Endothelial cell of umbilical vein (primary cell): ENCODE results near the gene THBS1. TPM values are rescaled to one million over a fixed set of nuclear protein-coding genes. Genes with fewer than 3 reads are reported as not detected.
A peak's percentile ranks its signal among the peaks of the same experiment; 100 is the strongest.

Experiments used
- BruUV-seq: library from RNA; stranded (reverse); fragments of 400-500 nt; replicated peaks from 2 replicates; lab custom pipeline; 2021; lab: Mats Ljungman, UMichigan
- CTCF ChIA-PET: fragments of 300-600, 350-600 bp; sonication (Branson Sonifier 250); formaldehyde crosslinking; loops from one replicate; lab custom pipeline; 2021; ENCODE audit warnings: antibody characterized with exemption, inconsistent platforms; lab: Charles Lee
- POLR2A ChIA-PET: fragments of 300-600, 350-600 bp; sonication (Branson Sonifier 250); formaldehyde crosslinking; loops from one replicate; lab custom pipeline; 2021; ENCODE audit warnings: antibody characterized with exemption, inconsistent platforms; lab: Charles Lee
- DNase-seq: peaks from one replicate; pipeline ENCODE4 v3.0.0-alpha.2; 2011; ENCODE audit warnings: low read depth, low spot score
- FAIRE-seq: peaks from 2 replicates; lab custom pipeline; 2011; peaks lifted over from hg19 to GRCh38; lab: Jason Lieb, UNC
- H2AFZ ChIP-seq: 2 replicates; pipeline ENCODE4 v1.6.0; 2012; ENCODE audit warnings: low read depth, low read length, control low read depth, inconsistent platforms
- H3K27ac ChIP-seq: 2 replicates; pipeline ENCODE4 v1.5.1; 2011; ENCODE audit warnings: low read depth, mild to moderate bottlenecking, control low read depth, low read length, moderate library complexity; ENCODE audit not compliant: insufficient read depth
- H3K27me3 ChIP-seq, 2 experiments: 2 replicates each; pipeline versions ENCODE4 v1.6.0 to v1.6.1; 2011; ENCODE audit warnings: low read length in 2 of 2, mixed read lengths in 1 of 2; ENCODE audit not compliant: control insufficient read depth in 2 of 2, insufficient read depth in 2 of 2
- H3K36me3 ChIP-seq, 2 experiments: 2 replicates in 1 of 2; 3 replicates in 1 of 2; pipeline ENCODE4 v1.5.1; 2011; ENCODE audit warnings: low read length in 2 of 2, mild to moderate bottlenecking in 1 of 2, moderate library complexity in 1 of 2; ENCODE audit not compliant: control insufficient read depth in 2 of 2, insufficient read depth in 2 of 2; ENCODE audit errors: extremely low read depth in 1 of 2
- H3K4me1 ChIP-seq: 3 replicates; pipeline ENCODE4 v1.5.1; 2011; ENCODE audit warnings: mild to moderate bottlenecking, low read length; ENCODE audit not compliant: control insufficient read depth, insufficient read depth; ENCODE audit errors: extremely low read depth
- H3K4me2 ChIP-seq: 2 replicates; pipeline ENCODE4 v1.6.1; 2011; ENCODE audit warnings: low read length, control low read depth, mixed read lengths; ENCODE audit not compliant: insufficient read depth
- H3K4me3 ChIP-seq, 3 experiments: fragments of 200-600 bp in 1 of 3; sonication (generic), shearing (Covaris generic) in 1 of 3; replicated peaks in 1 of 3; 2 replicates each; pipeline ENCODE4 v1.5.1; 2011 to 2016; ENCODE audit warnings: control low read depth in 3 of 3, low read length in 3 of 3, mild to moderate bottlenecking in 2 of 3, inconsistent platforms in 1 of 3, low read depth in 1 of 3, moderate library complexity in 1 of 3; ENCODE audit not compliant: insufficient read depth in 1 of 3
- H3K79me2 ChIP-seq: 2 replicates; pipeline ENCODE4 v1.6.0; 2012; ENCODE audit warnings: low read length, inconsistent platforms; ENCODE audit not compliant: control insufficient read depth, insufficient read depth
- H3K9ac ChIP-seq: replicated peaks from 2 replicates; pipeline ENCODE3; 2011; ENCODE audit warnings: low read length, control low read depth; ENCODE audit not compliant: insufficient read depth; ENCODE audit errors: extremely low read depth
- H3K9me1 ChIP-seq: replicated peaks from 3 replicates; pipeline ENCODE4 v1.6.0; 2011; ENCODE audit warnings: mild to moderate bottlenecking, low read length; ENCODE audit not compliant: control insufficient read depth, insufficient read depth; ENCODE audit errors: extremely low read depth
- H3K9me3 ChIP-seq: replicated peaks from 2 replicates; pipeline ENCODE4 v1.5.1; 2012; ENCODE audit warnings: low read length, inconsistent platforms; ENCODE audit not compliant: control insufficient read depth, insufficient read depth
- H4K20me1 ChIP-seq: replicated peaks from 2 replicates; pipeline ENCODE3; 2011; ENCODE audit warnings: mild to moderate bottlenecking, low read length; ENCODE audit not compliant: control insufficient read depth, insufficient read depth; ENCODE audit errors: extremely low read depth
- CTCF ChIP-seq, 2 donors: IDR thresholded peaks; 1 replicate in 1 of 2; 2 replicates in 1 of 2; pipeline ENCODE4 v1.5.1; 2011; ENCODE audit warnings: low read length in 2 of 2, mild to moderate bottlenecking in 2 of 2, moderate library complexity in 2 of 2, control low read depth in 1 of 2, inconsistent platforms in 1 of 2, low read depth in 1 of 2; ENCODE audit not compliant: insufficient read depth in 1 of 2; ENCODE audit errors: extremely low read depth in 1 of 2
- EZH2 ChIP-seq: IDR thresholded peaks from 2 replicates; pipeline ENCODE4 v1.6.1; 2012; ENCODE audit warnings: borderline replicate concordance, low read depth, mild to moderate bottlenecking, moderate library complexity, low read length, inconsistent platforms; ENCODE audit not compliant: severe bottlenecking
- FOS ChIP-seq: IDR thresholded peaks from 2 replicates; pipeline ENCODE4 v1.6.1; 2011; ENCODE audit warnings: mild to moderate bottlenecking, low read length, moderate library complexity, borderline replicate concordance; ENCODE audit not compliant: insufficient read depth
- GATA2 ChIP-seq: IDR thresholded peaks from 2 replicates; pipeline ENCODE4 v1.7.0; 2011; ENCODE audit warnings: low read depth, mild to moderate bottlenecking, moderate library complexity, mixed read lengths, low read length; ENCODE audit not compliant: insufficient read length, insufficient read depth
- JUN ChIP-seq: IDR thresholded peaks from 2 replicates; pipeline ENCODE4 v1.6.1; 2011; ENCODE audit warnings: borderline replicate concordance, low read depth; ENCODE audit not compliant: insufficient read length, insufficient read depth
- MAX ChIP-seq: IDR thresholded peaks from 2 replicates; pipeline ENCODE4 v1.6.1; 2011; ENCODE audit not compliant: insufficient read depth, insufficient read length
- MYC ChIP-seq: IDR thresholded peaks from one replicate; pipeline ENCODE4 v1.6.1; 2011; ENCODE audit warnings: mild to moderate bottlenecking, low read depth, low read length
- POLR2A ChIP-seq: IDR thresholded peaks from 2 replicates; pipeline ENCODE4 v1.6.1; 2012; ENCODE audit warnings: low read depth, mild to moderate bottlenecking, control low read depth, low read length
- POLR2AphosphoS5 ChIP-seq: IDR thresholded peaks from 2 replicates; pipeline ENCODE4 v1.6.1; 2012; ENCODE audit warnings: low read depth, mild to moderate bottlenecking, control low read depth, low read length, moderate library complexity; ENCODE audit not compliant: insufficient read depth
- dilution Hi-C: fragments of 300-500 bp; cut with MboI; formaldehyde crosslinking; loops from one replicate; pipeline ENCODE4 v1.15.0; 2019; ENCODE audit warnings: low sequenced_read_pairs; ENCODE audit not compliant: extremely low pct_ligation_motif_present
- intact Hi-C: fragments of 100-400 bp; cut with micrococcal nuclease; formaldehyde crosslinking; loops from one replicate; pipeline ENCODE4 v1.10.0; 2022
- polyA plus RNA-seq, 4 experiments: library from polyadenylated mRNA; depleted of rRNA in 3 of 4; stranded (reverse) in 3 of 4; unstranded in 1 of 4; fragments of >200 nt; gene quantifications; 2 replicates each; pipeline versions ENCODE4 v1.2.1 to v1.2.3, GENCODE V29; 2011 to 2012; ENCODE audit warnings: missing spikeins in 1 of 4
- total RNA-seq: library from RNA; stranded (reverse); gene quantifications from 2 replicates; pipeline ENCODE4 v1.2.3, GENCODE V29; 2021

Gene THBS1
- total and polyA plus RNA-seq, 2 donors (not counting 3 experiments of a cell fraction or from before 2014, with no cell fraction given), result 6,293 to 8,883 TPM

- peak; percentile 4 for FAIRE-seq
- Histone ChIP-seq H3K27ac (peak overlapping the region; percentile 87), H3K79me2 (no peaks in the 10 kb centered on the region), H3K4me2 (peak overlapping the region; percentile 14), H3K27me3 (no peaks in the 10 kb centered on the region), H3K9ac (no peak overlapping the region), H2AFZ (no peak overlapping the region), H3K9me1 (no peaks in the 10 kb centered on the region), H3K4me1 (peaks cover 36% of the 10 kb centered on the region), H4K20me1 (no peaks in the 10 kb centered on the region), H3K36me3 (no peaks in the 10 kb centered on the region), H3K4me3 (no peak overlapping the region), H3K9me3 (no peaks in the 10 kb centered on the region)
- CTCF ChIA-PET, result interaction anchor here (0.9 to 6.1 kb wide), 2 partner anchors 8 to 134 kb away, joined by 3 to 49 read pairs; no protein-coding TSS in a partner anchor
- intact Hi-C loops (loop anchor here (10.0 kb wide), 1 partner anchor 301 kb away; the partner anchor contains the start of gene GPR176), dilution Hi-C loops (no loop called here)
- POLR2A ChIA-PET, result interaction anchor here (2.2 kb wide), 1 partner anchor 24 kb away, joined by 13 read pairs; no protein-coding TSS in a partner anchor
- DNase-seq, result no peak
- TF ChIP-seq CTCF (IDR thresholded peaks at IDR 0.05; ENCODE audit: extremely low read depth in 1 of 2, insufficient read depth in 1 of 2, low read depth in 1 of 2, low read length in 2 of 2) (no peak), MYC (no peak), POLR2AphosphoS5 (no peak), JUN (no peak), FOS (no peak), GATA2 (no peak), POLR2A (no peak), EZH2 (no peak), MAX (no peak)
- BruUV-seq, result no TSS peak
Observed at GRCh38 chr15:39623529-39623931, 42.7 kb downstream of the THBS1 start.
